ENCODE results near the gene TM9SF2. TPM values are rescaled to one million over a fixed set of nuclear protein-coding genes. Genes with fewer than 3 reads are reported as not detected.
"Not testable (repeated sequence)": the region's sequence is repeated elsewhere in the genome, so short reads cannot be mapped to it uniquely, and the experiment has no call there.

TM9SF2 gene
- total RNA-seq, 2 donors from 2014 or later: 71.5 TPM

DNA sequence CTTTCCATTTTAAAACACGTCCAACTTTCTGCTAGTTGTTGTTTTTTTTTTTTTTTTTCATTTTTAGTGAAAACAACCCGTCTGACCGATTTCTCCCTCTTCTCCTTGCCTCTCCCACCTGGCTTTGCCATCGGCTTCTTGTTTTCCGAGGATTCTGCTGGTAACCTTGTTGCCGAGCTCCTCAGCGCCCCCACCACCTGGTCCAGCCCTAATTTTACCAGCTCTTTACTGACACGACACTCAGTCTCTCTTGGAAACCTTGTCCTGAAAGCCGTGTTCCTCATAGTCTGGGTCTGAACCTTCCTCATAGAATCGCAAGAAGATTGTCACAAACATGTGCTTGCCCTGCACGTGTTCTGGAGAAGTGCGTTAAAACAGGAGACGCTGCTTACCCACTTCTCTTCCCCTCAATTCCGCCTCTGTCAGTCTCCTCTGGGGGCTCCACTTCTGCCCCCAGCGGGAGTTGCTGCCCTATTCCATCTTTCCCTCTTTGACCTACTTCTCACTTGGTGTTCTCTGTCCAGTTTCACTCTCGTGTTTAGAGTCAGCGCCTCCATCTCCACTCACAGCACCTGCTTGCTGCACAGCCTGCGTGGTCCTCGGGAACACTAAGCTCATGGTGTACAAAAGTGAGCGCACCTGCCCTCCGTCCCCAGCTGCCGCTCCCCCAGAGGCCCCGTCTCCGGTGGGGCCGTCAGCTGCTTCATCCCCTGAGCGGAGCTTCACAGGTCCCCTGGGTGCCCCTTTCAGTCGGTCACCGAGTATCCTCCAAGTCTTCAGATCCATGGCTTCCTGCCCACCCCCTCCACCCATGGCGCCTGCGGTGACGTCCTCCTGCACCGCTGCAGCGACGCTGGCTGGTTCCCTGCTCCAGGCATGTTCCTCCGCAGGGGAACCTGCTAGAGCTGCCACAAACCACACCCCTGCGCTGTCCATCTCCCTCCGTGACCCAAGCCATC is 65.1 kb downstream of the TM9SF2 start:
- DNase-seq: no peak
- intact Hi-C loops (cut with DNase I): no loop called here
- ATAC-seq: peak in 1 of 2 donors; percentile 57

DNA sequence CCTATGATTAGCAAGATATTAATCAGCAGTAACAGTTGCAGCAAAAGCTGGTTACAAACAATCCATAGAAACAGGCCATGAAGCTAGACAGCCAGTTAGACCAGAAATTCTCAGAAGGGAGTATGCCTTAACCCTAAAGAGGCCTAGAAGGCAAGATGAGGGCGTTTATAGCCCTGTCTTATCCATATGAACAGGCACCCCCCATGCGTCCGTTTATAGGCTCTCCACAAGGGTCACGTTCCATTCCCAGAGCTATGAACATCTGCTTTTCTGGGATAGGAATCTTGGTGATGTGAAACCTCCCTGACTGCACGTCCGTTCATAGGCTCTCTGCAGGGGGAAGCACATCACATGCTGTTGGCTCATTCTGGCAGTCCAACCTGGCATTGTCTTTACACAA is 67.6 kb downstream of the TM9SF2 start:
- ATAC-seq; intact Hi-C loops (cut with DNase I): not testable (repeated sequence)

DNA sequence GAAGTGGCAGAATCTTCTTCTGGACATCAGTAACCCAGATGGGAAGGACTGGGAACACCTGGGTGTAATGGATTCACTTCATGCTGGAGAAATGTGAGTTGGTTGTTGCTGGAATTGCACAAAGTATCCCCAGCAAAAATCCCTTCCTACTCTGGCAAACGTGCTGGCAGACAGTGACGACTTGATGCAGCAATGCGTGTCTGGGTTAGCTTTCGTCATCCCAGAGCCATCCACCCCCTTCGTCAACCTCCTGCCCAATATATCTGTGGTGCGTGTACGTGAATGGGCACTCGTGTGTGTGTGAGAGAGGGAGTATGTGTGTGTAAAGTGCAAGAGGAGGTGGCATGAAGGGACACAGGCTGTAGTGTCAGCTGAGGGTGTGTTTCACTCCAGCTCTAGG is 70.9 kb downstream of the TM9SF2 start:
- ATAC-seq: no peak
- no peak for DNase-seq
- intact Hi-C loops (cut with DNase I): no loop called here

More for the DNA sequence above, 67.6 kb downstream of the TM9SF2 start:
- DNase-seq: not testable (repeated sequence)

DNA sequence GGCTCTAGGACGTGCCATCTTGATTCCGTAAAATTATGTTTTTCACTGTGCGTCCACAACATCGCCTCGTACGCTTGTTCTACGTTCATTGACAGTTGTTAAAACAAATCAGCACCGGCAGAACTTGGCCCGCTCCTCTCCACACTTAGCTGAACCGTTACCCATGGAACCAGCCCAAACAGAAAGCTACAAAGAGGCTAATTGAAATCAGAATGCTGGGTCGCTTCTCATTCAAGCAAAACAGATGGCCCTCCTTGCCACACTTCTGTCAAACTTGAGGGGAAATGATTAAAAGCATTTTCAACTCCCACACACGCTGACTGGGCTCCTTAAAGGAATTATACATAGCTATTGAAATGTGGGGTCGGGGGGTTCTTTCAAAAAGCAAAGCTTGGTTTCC is 71.6 kb downstream of the TM9SF2 start:
- DNase-seq (no peak), ATAC-seq (no peak)
- intact Hi-C loops (cut with DNase I): no loop called here

DNA sequence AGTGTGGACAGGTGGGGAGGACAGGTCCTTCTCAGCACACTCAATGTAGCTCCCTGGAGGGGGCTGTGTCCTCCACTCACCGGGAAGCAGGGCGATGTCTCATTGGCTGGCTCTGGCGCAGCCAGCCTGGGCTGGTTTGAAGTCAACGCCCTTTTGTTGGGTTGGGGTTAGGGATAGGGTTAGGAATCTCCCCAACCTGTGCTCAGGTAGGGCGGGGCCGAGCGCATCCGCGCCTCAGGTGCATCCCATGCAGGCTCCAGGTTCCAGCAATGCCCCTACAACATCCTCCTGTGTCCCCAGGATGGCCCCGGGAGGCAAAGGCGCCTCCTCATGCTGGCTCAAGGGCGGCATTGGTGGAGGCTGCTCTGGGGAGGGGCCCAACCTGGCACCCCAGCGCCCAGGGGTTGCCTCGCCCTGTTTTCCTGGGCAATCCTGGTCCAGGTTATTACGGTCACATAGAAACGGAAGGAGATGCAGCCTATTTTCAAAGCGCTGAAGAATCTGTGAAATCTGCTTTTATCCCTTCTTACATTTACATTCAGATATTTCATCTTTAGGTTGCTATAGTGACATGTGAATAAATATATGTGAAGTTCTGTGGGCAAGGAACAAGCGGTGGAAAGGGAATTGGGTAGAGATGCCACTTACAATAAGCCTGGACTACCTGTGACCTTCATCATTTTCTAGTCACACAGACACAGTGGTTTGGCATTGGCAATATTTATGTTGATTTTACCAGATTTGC is 74.3 kb downstream of the TM9SF2 start:
- ATAC-seq (no peak), DNase-seq (no peak)
- intact Hi-C loops (cut with DNase I): no loop called here

DNA sequence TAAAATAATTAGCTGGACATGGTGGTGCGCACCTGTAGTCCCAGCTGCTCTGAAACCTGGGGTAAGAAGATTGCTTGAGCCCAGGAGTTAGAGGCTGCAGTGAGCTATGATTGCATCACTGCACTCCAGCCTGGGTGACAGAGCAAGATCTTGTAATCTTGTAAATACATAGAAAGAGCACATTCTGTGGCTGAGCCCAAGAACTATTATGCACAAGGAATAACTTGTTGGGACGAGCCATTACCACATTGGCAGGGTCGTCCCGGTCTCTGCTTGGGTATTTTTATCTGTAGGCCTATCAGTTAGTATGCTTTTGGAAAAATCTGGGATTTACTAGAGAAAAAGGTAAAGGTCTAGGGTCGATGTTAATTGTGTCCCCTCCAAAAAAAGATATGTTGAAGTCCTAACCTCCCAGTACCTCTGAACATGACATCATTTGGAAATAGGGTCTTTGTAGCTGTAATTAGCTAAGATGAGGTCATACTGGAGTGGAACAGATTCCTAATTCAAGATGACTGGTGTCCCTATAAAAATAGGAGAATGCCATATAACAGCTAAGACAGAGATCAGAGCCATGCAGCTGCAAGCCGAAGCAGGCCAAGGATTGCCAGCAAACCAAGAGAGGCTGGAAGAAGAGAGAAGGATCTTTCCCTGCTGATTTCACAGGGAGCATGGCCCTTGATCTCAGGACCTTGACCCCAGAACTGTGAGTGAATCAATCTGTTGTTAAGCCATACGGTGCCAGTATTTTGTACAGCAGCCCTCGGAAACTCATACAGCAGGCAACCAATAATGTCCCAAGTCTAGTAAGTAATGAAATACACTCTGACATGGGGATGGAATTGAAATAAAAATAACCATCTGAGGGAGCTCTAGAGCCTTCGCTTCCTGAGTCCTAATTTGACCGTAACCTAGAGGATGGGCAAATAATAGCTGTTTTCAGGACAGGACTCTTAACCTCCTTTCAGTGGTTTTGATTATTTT is 77.0 kb downstream of the TM9SF2 start:
- ATAC-seq: peak; percentile 38 to 47
- intact Hi-C loops (cut with DNase I): no loop called here
- DNase-seq: no peak

DNA sequence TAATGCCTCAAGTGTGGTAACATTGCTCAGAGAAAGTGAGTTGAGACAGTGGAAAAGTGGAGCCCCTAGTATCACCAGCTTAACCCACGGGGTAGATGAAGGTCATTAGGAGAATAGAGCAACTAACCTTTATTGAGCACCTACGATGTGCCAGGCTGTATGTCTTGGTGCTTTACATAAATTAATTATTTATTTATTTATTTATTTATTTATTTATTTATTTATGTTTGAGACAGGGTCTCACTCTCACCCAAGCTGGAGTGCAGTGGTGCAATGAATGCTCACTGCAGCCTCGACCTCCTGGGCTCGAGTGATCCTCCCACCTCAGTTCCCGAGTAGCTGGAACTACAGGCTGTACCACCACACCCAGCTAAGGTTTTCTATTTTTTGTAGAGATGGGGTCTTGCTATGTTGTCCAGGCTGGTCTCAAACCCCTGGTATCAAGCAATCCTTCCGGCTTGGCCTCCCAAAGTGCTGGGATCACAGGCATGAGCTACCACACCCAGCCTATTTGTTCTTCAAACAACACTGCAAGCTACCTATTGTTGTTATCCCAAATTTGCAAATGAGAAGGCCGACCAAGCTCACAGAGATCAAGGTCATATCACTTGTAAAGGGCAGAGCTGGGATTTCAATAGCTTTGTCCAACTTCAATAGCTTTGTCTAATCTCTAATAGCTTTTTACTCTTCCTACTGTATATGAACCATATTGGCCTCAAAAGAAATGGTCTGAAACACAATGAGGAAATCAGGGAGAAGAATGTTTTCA is 79.4 kb downstream of the TM9SF2 start:
- intact Hi-C loops (cut with DNase I): no loop called here
- no peak for ATAC-seq
- no peak for DNase-seq

DNA sequence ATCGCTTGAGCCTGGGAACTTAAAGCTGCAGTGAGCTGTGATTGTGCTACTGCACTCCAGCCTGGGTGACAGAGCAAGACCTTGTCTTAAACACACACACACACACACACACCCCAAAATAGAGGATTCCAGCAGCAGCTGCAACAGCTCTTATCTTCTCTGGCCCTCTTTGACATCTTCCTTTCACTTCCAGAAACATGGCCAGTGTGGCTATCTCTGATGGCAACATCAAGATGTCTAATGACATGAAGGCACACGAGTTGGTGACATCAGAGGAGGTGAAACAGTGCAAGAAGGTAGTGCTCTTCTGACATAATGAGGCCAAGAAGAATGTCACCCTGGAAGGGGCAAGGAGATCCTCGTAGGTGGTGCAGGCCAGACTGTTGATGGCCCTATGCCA is 81.2 kb downstream of the TM9SF2 start:
- DNase-seq: no peak
- ATAC-seq: no peak
- intact Hi-C loops (cut with DNase I): no loop called here

DNA sequence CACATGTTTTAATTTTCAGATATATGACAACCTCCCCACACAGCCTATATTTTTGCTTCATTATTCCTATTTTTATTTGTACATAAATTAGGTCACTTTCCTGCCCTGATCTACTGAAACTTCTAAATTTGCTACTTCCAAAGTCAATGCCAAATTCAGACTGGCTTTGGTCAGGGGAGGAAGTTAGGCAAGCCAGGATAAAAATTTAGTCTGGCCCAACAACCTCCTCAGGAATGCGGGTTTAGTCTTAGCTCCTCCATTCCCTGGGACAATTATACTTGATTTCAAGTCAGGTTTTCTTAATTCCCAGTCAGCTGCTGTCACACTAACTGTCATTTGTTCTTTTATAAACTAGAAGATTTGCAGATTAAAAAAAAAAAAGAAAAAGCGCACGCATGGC is 84.3 kb downstream of the TM9SF2 start:
- intact Hi-C loops (cut with DNase I): no loop called here
- DNase-seq (no peak), ATAC-seq (no peak)

DNA sequence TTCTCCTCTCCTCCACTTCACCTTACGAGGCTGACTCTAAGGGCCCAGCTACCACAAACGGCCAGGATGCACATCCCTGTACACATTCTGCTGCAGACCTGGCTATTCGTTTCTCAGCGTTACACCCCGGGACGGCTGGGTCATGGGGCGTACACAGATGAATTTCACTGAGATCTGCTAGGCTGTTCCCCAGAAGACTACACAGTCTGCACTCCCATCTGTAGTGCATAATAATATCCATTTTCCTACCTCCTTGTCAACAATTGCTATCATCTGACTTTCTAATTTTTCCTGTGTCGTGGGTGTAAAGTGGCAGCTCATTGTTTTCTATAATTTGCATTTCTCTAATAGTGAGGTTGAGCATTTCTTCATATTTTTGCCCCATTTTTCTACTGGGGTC is 85.7 kb downstream of the TM9SF2 start:
- intact Hi-C loops (cut with DNase I): no loop called here
- ATAC-seq (no peak), DNase-seq (no peak)

DNA sequence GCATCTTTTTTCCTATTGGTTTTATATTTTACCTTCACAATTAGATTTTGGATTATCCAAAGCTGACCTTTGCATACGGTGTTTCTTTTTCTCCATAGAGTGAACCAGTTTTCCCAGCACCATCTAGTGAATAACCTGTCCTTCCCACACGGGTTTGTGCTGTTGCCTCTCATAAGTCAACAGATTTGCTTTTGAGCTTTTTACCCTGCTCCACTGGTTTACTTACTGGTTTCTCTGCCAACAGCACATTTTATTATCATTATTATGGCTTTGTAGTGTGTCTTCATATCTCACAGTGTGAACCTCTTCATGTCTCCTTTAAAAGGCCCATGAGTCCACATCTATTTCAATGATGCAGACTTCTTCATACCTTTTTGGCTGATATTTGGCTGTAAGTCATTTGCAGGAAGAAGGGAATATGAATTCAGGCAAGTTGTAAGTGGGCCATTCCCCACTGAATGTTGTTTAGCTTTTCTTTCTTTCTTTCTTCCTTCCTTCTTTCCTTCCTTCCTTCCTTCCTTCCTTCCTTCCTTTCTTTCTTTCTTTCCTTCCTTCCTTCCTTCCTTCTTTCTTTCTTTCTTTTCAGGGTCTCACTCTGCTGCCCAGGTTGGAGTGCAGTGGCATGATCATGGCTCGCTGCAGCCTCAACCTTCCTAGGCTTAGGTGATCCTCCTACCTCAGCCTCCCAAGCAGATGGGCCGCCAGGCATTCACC is 86.8 kb downstream of the TM9SF2 start:
- intact Hi-C loops (cut with DNase I): no loop called here
- DNase-seq: no peak
- ATAC-seq: no peak

DNA sequence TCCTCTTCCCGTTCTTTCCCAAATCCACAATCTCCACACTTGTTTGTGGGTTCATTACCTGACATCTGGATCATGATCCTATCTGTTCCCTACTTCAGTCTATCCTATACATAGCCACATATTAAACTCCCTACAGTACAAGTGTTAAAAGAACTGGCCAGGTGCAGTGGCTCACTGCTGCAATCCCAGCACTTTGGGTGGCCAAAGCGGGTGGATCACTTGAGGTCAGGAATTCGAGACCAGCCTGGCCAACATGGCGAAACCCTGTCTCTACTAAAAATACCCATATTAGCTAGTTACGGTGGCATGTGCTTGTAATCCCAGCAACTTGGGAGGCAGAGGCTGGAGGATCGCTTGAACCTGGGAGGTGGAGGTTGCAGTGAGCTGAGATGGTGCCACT is 88.3 kb downstream of the TM9SF2 start:
- DNase-seq (no peak), ATAC-seq (no peak)
- intact Hi-C loops (cut with DNase I): no loop called here

DNA sequence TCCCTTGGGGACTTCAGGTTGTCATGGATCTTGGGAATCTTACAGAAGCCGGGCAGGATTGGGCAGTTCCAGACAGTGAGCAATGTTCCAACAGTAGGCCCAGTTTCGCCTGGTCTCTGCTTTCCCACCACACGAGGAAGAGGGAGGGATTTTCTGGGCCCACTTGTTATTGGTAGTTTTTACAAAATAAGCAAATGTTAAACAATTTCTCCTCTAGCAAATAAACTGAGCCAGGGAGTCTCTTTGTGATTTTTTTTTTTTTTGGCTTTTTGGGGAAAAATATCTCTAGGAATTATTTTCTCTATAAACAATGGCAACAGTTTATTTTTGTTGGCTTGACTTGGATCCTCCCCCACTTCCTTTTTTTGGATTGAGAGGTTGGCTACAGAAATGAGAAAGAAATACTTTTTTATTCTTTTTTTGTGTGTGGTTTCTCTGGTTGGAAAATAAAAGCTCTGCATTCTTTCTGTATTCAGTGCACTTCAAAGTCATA is 89.3 kb downstream of the TM9SF2 start:
- ATAC-seq (peak; percentile 41 to 58), DNase-seq (no peak)
- intact Hi-C loops (cut with DNase I): no loop called here

DNA sequence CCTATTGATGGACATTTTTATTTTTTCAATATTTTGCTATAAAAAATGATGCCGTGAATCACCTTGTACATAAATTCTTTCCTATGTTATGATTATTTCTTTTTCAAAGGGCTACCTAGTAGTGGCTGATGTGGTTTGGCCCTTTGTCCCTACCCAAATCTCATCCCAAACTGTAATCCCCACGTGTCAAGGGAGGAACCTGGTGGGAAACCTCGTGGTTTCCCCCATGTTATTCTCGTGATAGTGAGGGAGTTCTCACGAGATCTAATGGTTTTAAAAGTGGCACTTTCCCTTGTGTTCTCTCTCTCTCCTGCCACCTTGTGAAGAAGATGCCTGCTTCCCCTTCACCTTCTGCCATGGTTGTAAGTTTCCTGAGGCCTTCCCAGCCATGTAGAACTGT is 94.9 kb downstream of the TM9SF2 start:
- intact Hi-C loops (cut with DNase I): no loop called here
- DNase-seq (no peak), ATAC-seq (no peak)

DNA sequence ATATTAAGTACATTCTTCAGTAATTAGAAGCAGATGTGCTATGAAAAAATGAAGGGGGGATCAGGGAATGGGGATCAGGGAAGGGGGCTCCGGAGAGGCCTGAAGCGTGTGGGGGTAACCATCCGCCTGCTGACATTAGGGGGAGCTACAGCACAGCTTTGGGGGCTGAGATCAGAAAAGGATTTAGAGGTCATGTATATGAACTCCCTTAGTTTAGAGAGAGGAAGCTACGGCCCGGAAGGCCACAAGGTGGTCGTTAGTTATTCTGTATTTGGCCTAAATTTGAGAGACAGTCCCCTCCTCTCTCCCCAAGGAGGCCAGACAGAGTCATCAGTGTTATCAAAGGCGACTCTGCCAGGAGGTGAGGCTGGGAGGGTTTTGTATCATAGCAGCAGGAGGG is 99.0 kb downstream of the TM9SF2 start:
- DNase-seq: no peak
- intact Hi-C loops (cut with DNase I): loop anchor here in 1 of 2 donors (10.0 kb wide), 1 partner anchor 166 kb away; no protein-coding TSS in a partner anchor
- no peak for ATAC-seq

DNA sequence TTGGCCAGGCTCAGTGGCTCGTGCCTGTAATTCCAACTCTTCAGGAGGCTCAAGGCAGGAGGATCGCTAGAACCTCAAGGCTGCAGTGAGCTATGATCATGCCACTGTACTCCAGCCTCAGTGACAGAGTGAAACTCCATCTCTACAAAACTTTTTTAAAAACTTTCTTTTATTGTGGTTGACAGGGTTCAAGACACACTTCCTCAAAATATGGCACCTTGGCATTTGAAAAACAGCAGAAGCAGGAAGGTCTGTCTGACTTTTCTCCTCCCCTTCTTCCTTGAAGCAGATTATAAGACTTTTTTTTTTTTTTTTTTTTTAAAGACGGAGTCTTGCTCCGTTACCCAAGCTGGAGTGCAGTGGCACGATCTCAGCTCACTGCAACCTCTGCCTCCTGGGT is 100.3 kb downstream of the TM9SF2 start:
- ATAC-seq (no peak), DNase-seq (no peak)
- intact Hi-C loops (cut with DNase I): loop anchor here in 1 of 2 donors (10.0 kb wide), 1 partner anchor 167 kb away; no protein-coding TSS in a partner anchor

DNA sequence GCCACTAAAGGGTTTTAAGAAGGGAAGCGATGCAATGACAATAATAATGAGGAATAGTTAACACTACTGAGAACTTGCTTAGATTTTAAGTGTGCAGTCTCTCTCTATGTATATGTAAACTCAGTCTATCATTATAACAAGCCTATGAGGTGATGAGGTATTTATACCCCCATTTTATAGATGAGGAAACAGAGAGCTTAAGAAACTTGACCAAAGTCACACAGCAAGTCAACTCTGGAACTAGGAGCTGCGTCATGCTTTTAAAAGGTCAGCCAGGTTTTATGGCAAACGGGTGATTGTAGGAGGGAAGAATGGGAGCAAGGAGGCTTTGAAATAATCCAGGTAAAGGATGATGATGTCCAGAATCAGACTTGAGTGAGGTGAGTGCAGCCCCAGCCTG is 103.4 kb downstream of the TM9SF2 start:
- ATAC-seq (no peak), DNase-seq (no peak)
- intact Hi-C loops (cut with DNase I): loop anchor here in 1 of 2 donors (10.0 kb wide), 1 partner anchor 170 kb away; no protein-coding TSS in a partner anchor

Measured in left cardiac atrium (tissue), 4 donors.